ENCODE measurements around the gene BTN3A1.

Gene BTN3A1

GRCh38 chr6:26379740-26380139 is 22.3 kb upstream of the BTN3A1 start:
- no peak overlapping the region for H3K4me3 ChIP-seq (ENCODE audit: low read length)
- DNase-seq (ENCODE audit: low read depth), result no peak
- TF ChIP-seq, protein P1, sequence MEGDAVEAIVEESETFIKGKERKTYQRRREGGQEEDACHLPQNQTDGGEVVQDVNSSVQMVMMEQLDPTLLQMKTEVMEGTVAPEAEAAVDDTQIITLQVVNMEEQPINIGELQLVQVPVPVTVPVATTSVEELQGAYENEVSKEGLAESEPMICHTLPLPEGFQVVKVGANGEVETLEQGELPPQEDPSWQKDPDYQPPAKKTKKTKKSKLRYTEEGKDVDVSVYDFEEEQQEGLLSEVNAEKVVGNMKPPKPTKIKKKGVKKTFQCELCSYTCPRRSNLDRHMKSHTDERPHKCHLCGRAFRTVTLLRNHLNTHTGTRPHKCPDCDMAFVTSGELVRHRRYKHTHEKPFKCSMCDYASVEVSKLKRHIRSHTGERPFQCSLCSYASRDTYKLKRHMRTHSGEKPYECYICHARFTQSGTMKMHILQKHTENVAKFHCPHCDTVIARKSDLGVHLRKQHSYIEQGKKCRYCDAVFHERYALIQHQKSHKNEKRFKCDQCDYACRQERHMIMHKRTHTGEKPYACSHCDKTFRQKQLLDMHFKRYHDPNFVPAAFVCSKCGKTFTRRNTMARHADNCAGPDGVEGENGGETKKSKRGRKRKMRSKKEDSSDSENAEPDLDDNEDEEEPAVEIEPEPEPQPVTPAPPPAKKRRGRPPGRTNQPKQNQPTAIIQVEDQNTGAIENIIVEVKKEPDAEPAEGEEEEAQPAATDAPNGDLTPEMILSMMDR (conservative IDR thresholded peaks at IDR 0.05; ENCODE audit: low read depth, low read length), result no peak

DNA sequence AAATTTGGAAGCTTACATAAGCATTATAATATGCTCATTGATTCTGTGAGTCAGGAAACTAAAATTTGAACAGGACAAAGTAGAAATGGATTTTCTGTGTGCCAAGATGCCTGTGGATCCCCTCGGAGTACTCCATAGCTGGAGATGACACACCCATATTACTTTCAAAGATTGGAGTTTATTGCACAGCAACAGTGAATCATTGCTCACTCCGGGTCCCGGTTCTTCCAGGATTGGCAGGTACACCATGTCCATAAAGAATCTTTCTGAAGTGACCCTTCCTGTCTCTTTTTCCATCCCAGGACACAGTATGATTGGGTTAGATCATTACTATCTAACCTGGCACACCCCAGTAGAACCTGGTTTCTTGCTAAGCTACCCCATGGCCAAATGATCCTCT is 21.8 kb upstream of the BTN3A1 start:
- DNase-seq (ENCODE audit: low read depth), result no peak
- TF ChIP-seq, protein P1 (conservative IDR thresholded peaks at IDR 0.05; ENCODE audit: low read depth, low read length), result no peak
- no peak overlapping the region for H3K4me3 ChIP-seq (ENCODE audit: low read length)

DNA sequence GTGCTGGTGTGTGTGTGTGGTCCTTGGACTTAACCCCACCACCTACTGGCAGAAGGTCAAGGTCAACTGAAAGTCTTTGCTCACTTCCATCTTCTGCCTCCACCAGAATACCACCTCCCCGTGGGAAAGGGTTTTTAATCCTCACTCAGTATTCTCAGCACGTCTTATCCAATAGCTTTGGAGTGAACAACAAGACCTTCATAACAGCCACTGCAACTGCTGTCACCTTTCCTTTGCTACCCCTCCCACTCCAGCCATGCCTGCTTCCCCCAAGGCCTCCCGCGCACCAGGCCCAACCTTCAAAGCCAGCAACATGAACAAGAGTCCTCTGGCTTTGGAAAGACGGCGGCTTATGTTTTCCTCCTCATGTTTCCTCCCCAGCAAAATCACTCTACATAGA is 20.0 kb upstream of the BTN3A1 start:
- TF ChIP-seq, protein P1 (conservative IDR thresholded peaks at IDR 0.05; ENCODE audit: low read depth, low read length), result no peak
- no peak for DNase-seq (ENCODE audit: low read depth)

GRCh38 chr6:26383624-26384417 is 18.3 kb upstream of the BTN3A1 start:
- TF ChIP-seq, protein P1 (conservative IDR thresholded peaks at IDR 0.05; ENCODE audit: low read depth, low read length), result no peak
- H3K4me3 ChIP-seq (ENCODE audit: low read length), result peak overlapping the region; percentile 73
- DNase-seq (ENCODE audit: low read depth), result no peak

More for the DNA sequence above, 20.0 kb upstream of the BTN3A1 start:
- no peak overlapping the region for H3K4me3 ChIP-seq (ENCODE audit: low read length)

DNA sequence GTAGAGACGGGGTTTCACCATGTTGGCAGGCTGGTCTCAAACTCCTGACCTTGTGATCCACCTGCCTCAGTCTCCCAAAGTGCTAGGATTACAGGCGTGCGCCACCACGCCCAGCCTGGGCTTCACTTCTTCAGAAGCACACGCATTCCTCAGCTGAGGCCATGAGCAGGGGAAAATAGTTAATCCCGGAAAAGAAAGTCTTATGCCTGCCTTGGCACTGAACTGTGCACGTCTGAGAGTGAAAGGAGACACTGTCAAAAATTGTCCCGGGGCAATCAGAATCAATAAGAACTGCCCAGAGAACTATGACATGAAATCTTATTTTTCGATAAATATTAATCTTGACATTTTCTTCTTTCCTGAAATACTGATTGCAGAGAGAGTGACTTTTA is 16.3 kb upstream of the BTN3A1 start:
- H3K4me3 ChIP-seq (ENCODE audit: low read length), result no peak overlapping the region
- DNase-seq (ENCODE audit: low read depth), result no peak
- TF ChIP-seq, protein P1 (conservative IDR thresholded peaks at IDR 0.05; ENCODE audit: low read depth, low read length), result no peak

GRCh38 chr6:26387565-26387964 is 14.5 kb upstream of the BTN3A1 start:
- TF ChIP-seq, protein P1 (conservative IDR thresholded peaks at IDR 0.05; ENCODE audit: low read depth, low read length), result no peak
- DNase-seq (ENCODE audit: low read depth), result no peak
- no peak overlapping the region for H3K4me3 ChIP-seq (ENCODE audit: low read length)

GRCh38 chr6:26388014-26388413 is 14.1 kb upstream of the BTN3A1 start:
- TF ChIP-seq, protein P1 (conservative IDR thresholded peaks at IDR 0.05; ENCODE audit: low read depth, low read length), result no peak
- DNase-seq (ENCODE audit: low read depth), result no peak
- no peak overlapping the region for H3K4me3 ChIP-seq (ENCODE audit: low read length)
